Measurements from ENCODE around the gene MEST.
"Not testable (repeated sequence)": the region's sequence is repeated elsewhere in the genome, so short reads cannot be mapped to it uniquely, and the experiment has no call there.

DNA sequence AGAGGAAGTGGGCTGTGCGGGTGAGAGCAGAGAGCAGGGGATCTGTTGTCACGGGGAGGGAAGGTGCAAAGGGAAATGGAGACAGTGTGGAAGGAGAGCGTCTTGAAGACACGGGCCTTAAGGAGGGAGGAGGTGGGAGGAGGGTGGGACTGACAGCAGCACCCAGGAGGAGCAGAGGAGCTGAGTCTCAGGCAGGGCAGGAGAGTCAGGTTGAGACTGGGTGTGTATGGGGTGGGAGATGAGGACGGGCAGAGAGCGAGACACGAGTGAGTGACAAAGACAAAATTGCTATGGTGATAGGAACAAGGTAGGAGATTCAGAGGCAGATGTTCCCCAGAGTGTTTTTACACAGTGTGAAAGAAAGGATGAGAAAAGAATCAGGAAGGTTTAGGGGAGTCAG is 49.4 kb downstream of the MEST start:
- TF ChIP-seq, protein P1, sequence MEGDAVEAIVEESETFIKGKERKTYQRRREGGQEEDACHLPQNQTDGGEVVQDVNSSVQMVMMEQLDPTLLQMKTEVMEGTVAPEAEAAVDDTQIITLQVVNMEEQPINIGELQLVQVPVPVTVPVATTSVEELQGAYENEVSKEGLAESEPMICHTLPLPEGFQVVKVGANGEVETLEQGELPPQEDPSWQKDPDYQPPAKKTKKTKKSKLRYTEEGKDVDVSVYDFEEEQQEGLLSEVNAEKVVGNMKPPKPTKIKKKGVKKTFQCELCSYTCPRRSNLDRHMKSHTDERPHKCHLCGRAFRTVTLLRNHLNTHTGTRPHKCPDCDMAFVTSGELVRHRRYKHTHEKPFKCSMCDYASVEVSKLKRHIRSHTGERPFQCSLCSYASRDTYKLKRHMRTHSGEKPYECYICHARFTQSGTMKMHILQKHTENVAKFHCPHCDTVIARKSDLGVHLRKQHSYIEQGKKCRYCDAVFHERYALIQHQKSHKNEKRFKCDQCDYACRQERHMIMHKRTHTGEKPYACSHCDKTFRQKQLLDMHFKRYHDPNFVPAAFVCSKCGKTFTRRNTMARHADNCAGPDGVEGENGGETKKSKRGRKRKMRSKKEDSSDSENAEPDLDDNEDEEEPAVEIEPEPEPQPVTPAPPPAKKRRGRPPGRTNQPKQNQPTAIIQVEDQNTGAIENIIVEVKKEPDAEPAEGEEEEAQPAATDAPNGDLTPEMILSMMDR (IDR thresholded peaks at IDR 0.05; ENCODE audit: low read depth, low read length): not testable (repeated sequence)
- TF ChIP-seq EZH2phosphoT487 (IDR thresholded peaks at IDR 0.05; ENCODE audit: low read depth): not testable (repeated sequence)

All from OCI-LY3 (cell line).